Measurements from ENCODE around the gene GTF2A1L.
"Not testable (repeated sequence)": the region's sequence is repeated elsewhere in the genome, so short reads cannot be mapped to it uniquely, and the experiment has no call there.

GTF2A1L gene

GRCh38 chr2:48597492-48597891 is 20.2 kb upstream of the GTF2A1L start:
- no peak overlapping the region for H3K4me3 ChIP-seq (ENCODE audit: low read length)
- TF ChIP-seq ZNF274 (IDR thresholded peaks at IDR 0.05; ENCODE audit: low read depth, low read length): no peak

GRCh38 chr2:48600204-48600813 is 17.3 kb upstream of the GTF2A1L start:
- H3K4me3 ChIP-seq (ENCODE audit: low read length): no peak overlapping the region
- TF ChIP-seq ZNF274 (IDR thresholded peaks at IDR 0.05; ENCODE audit: low read depth, low read length): no peak

DNA sequence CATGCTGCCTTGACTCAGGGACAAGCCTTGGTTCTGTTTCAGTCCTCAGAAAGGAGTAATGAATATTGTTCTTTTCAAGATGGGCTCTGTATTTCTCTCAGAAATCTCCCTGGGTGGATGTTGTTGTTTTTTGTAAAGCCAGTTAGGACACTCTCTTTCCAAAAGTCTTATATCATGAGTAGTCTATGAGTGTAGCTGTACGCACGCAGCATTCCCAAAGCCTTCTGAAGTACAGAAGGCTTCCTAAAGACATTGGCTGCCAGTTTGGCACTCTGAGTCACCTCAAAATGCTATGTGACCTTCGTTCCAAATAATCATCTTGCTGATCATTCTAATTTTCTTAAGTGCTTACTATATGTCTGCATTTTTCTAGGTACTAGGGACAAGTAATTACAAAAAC is 16.7 kb upstream of the GTF2A1L start:
- no peak for TF ChIP-seq ZNF274 (IDR thresholded peaks at IDR 0.05; ENCODE audit: low read depth, low read length)

GRCh38 chr2:48601349-48601748 is 16.3 kb upstream of the GTF2A1L start:
- TF ChIP-seq ZNF274 (IDR thresholded peaks at IDR 0.05; ENCODE audit: low read depth, low read length): no peak
- H3K4me3 ChIP-seq (ENCODE audit: low read length): no peak overlapping the region

More for the DNA sequence above, 16.7 kb upstream of the GTF2A1L start:
- no peak overlapping the region for H3K4me3 ChIP-seq (ENCODE audit: low read length)

- H3K4me3 ChIP-seq (ENCODE audit: low read length): no peak overlapping the region
- TF ChIP-seq ZNF274 (IDR thresholded peaks at IDR 0.05; ENCODE audit: low read depth, low read length): no peak
These were observed 12.0 kb upstream of the GTF2A1L start for GRCh38 chr2:48605482-48606175.

GRCh38 chr2:48607307-48608014 is 10.2 kb upstream of the GTF2A1L start:
- H3K4me3 ChIP-seq (ENCODE audit: low read length): no peak overlapping the region
- TF ChIP-seq ZNF274 (IDR thresholded peaks at IDR 0.05; ENCODE audit: low read depth, low read length): no peak

DNA sequence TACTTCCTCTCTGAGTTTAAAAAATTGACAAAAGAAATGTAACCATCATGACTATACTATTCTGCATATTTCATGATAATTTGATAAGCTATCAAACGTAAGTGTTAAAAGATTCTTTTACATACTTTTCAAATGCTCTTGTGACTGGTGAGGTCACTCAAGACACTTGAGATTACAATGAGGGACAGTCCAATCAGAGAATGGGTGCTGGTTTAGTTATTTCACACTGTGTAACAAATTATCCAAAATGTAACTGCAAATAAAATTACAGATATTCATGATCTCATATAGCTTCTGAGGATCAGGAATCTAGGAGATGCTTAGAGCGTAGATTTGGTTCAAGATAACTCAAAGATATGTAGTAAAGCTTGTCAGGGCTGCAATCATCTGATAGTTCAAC is 4.4 kb upstream of the GTF2A1L start:
- H3K4me3 ChIP-seq (ENCODE audit: low read length): no peak overlapping the region
- TF ChIP-seq ZNF274 (IDR thresholded peaks at IDR 0.05; ENCODE audit: low read depth, low read length): no peak

DNA sequence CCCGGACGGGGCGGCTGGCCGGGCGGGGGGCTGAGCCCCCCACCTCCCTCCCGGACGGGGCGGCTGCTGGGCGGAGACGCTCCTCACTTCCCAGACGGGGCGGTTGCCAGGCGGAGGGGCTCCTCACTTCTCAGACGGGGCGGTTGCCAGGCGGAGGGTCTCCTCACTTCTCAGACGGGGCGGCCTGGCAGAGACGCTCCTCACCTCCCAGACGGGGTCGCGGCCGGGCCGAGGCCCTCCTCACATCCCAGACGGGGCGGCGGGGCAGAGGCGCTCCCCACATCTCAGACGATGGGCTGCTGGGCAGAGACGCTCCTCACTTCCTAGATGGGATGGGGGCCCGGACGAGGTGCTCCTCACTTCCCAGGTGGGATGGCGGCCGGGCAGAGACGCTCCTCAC is 3.1 kb upstream of the GTF2A1L start:
- H3K4me3 ChIP-seq (ENCODE audit: low read length): not testable (repeated sequence)

- TF ChIP-seq ZNF274 (IDR thresholded peaks at IDR 0.05; ENCODE audit: low read depth, low read length): no peak
- no peak overlapping the region for H3K4me3 ChIP-seq (ENCODE audit: low read length)
These were observed 1.9 kb downstream of the GTF2A1L start for GRCh38 chr2:48619526-48619925.

GRCh38 chr2:48620604-48621003 is 2.9 kb downstream of the GTF2A1L start:
- no peak for TF ChIP-seq ZNF274 (IDR thresholded peaks at IDR 0.05; ENCODE audit: low read depth, low read length)
- H3K4me3 ChIP-seq (ENCODE audit: low read length): no peak overlapping the region

DNA sequence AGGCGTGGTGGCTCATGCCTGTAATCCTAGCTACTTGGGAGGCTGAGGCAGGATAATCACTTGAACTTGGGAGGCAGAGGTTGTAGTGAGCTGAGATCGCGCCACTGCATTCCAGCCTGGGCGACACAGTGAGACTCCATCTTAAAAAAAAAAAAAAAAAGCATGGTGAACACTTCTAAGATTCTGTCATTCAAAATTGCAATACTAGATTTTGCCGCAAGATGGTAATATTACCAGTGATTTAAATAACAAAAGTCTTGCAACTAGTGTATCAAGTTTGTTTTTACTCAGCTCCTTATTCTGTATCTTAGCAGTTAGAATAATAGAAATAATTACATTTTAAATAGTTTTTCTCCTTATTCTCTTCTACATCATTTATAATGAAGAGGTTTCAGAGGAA is 5.0 kb downstream of the GTF2A1L start:
- H3K4me3 ChIP-seq (ENCODE audit: low read length): not testable (repeated sequence)

- no peak overlapping the region for H3K4me3 ChIP-seq (ENCODE audit: low read length)
- no peak for TF ChIP-seq ZNF274 (IDR thresholded peaks at IDR 0.05; ENCODE audit: low read depth, low read length)
These were observed 7.0 kb downstream of the GTF2A1L start for GRCh38 chr2:48624696-48625095.

- H3K4me3 ChIP-seq (ENCODE audit: low read length): no peak overlapping the region
- TF ChIP-seq ZNF274 (IDR thresholded peaks at IDR 0.05; ENCODE audit: low read depth, low read length): no peak
These were observed 8.4 kb downstream of the GTF2A1L start for GRCh38 chr2:48626047-48626446.

DNA sequence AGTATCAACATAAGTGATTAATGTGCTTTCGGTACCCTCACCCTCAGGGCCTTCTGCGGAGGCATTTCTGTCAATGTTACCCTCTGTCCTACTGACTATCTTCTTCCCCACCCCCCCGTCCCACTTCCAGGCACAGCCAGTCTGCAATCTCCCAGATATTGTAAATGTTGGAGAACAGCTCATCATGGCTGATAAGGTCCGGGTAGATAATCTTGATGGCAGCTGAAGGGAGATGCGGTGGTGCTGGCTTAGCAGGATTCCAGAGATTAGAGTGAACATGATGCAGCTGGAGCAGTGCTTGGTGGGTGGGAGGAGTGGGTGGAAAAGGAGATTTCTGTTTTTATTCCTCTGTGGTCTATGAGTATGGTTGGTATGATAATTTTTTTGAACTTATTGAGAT is 15.5 kb downstream of the GTF2A1L start:
- no peak overlapping the region for H3K4me3 ChIP-seq (ENCODE audit: low read length)
- TF ChIP-seq ZNF274 (IDR thresholded peaks at IDR 0.05; ENCODE audit: low read depth, low read length): no peak

DNA sequence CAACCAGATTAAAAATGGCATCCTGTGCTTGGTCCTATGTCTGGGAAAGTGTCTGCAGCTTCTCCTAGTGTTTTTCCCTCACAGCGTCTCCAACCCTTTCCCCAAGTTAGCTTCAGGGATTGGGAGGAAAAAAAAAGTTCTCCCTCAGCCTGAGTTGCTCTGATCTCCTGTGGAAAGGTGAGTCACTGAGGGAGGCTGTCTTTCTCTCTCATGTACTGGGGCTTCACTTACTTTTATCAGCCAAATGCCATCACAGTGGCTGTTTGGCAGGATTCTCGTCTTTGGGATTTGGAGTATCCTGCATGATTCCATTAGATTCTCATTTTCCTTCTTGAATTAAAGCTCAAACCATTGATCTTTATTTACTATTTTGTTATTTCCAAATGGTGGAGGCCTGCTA is 18.1 kb downstream of the GTF2A1L start:
- no peak overlapping the region for H3K4me3 ChIP-seq (ENCODE audit: low read length)
- TF ChIP-seq ZNF274 (IDR thresholded peaks at IDR 0.05; ENCODE audit: low read depth, low read length): no peak
